CD8-positive, alpha-beta memory T cell (primary cell): ENCODE data around the gene APOA4. TPM values are rescaled to one million over a fixed set of nuclear protein-coding genes. Genes with fewer than 3 reads are reported as not detected.
"Not testable (repeated sequence)": the region's sequence is repeated elsewhere in the genome, so short reads cannot be mapped to it uniquely, and the experiment has no call there.

Experiments used
- CTCF ChIA-PET: fragments of 350-600 bp; sonication (Branson Sonifier 250); formaldehyde crosslinking; loops from one replicate; lab custom pipeline; 2021; ENCODE audit warnings: antibody characterized with exemption; lab: Charles Lee
- POLR2A ChIA-PET: fragments of 350-600 bp; sonication (Branson Sonifier 250); formaldehyde crosslinking; loops from one replicate; lab custom pipeline; 2021; ENCODE audit warnings: antibody characterized with exemption; lab: Charles Lee
- DNase-seq, 5 donors: peaks; one replicate each; pipeline versions ENCODE4 v3.0.0 to v3.0.0-alpha.2; 2020 to 2022; ENCODE audit warnings: mixed read lengths in 1 of 5
- H3K27ac ChIP-seq: one replicate; pipeline ENCODE4 v1.7.0; 2013; ENCODE audit warnings: low read depth, mild to moderate bottlenecking, low read length, moderate library complexity
- H3K27me3 ChIP-seq: 2 replicates; pipeline ENCODE4 v1.7.0; 2013; ENCODE audit warnings: low read length, mild to moderate bottlenecking; ENCODE audit not compliant: insufficient read depth, poor library complexity, severe bottlenecking
- H3K36me3 ChIP-seq: 2 replicates; pipeline ENCODE4 v1.7.0; 2013; ENCODE audit warnings: mild to moderate bottlenecking, low read length, moderate library complexity; ENCODE audit not compliant: insufficient read depth
- H3K4me1 ChIP-seq: 2 replicates; pipeline ENCODE4 v1.7.0; 2013; ENCODE audit warnings: mild to moderate bottlenecking, low read length, moderate library complexity; ENCODE audit not compliant: insufficient read depth
- H3K4me3 ChIP-seq: 2 replicates; pipeline ENCODE4 v1.7.0; 2013; ENCODE audit warnings: mild to moderate bottlenecking, low read length
- H3K9me3 ChIP-seq: 2 replicates; pipeline ENCODE4 v1.7.0; 2013; ENCODE audit warnings: mild to moderate bottlenecking, low read length
- H3K27ac Mint-ChIP-seq, 8 donors: one replicate each; pipeline ENCODE4 v1.8.0; 2020 to 2021; ENCODE audit warnings: mixed read lengths in 8 of 8, mild to moderate bottlenecking in 6 of 8, inconsistent platforms in 3 of 8, moderate library complexity in 3 of 8
- H3K27me3 Mint-ChIP-seq, 2 donors: one replicate each; pipeline ENCODE4 v1.8.0; 2020 to 2021; ENCODE audit warnings: mixed read lengths in 2 of 2, mild to moderate bottlenecking in 1 of 2, moderate library complexity in 1 of 2
- H3K36me3 Mint-ChIP-seq, 3 donors: one replicate each; pipeline ENCODE4 v1.8.0; 2020 to 2021; ENCODE audit warnings: mixed read lengths in 3 of 3, inconsistent platforms in 1 of 3, mild to moderate bottlenecking in 1 of 3
- H3K4me1 Mint-ChIP-seq, 3 donors: one replicate each; pipeline ENCODE4 v1.8.0; 2020 to 2021; ENCODE audit warnings: mixed read lengths in 3 of 3, inconsistent platforms in 1 of 3, mild to moderate bottlenecking in 1 of 3
- H3K4me3 Mint-ChIP-seq, 7 donors: one replicate each; pipeline ENCODE4 v1.8.0; 2020 to 2021; ENCODE audit warnings: mixed read lengths in 7 of 7, mild to moderate bottlenecking in 6 of 7, moderate library complexity in 4 of 7, inconsistent platforms in 2 of 7
- H3K9me3 Mint-ChIP-seq, 5 donors: one replicate each; pipeline ENCODE4 v1.8.0; 2020 to 2022; ENCODE audit warnings: mixed read lengths in 5 of 5, mild to moderate bottlenecking in 3 of 5, moderate library complexity in 2 of 5, inconsistent platforms in 1 of 5
- polyA plus RNA-seq: library from polyadenylated mRNA; unstranded; fragments of 300-500 nt; fragmentation: Illumina TruSeq; gene quantifications from one replicate; pipeline ENCODE4 v1.2.3, GENCODE V29; 2021
- total RNA-seq, 2 experiments: library from RNA; stranded (reverse); gene quantifications; one replicate each; pipeline ENCODE4 v1.2.3, GENCODE V29; 2021

The APOA4 gene
- total and polyA plus RNA-seq, 3 experiments from 2014 or later, result not detected

DNA sequence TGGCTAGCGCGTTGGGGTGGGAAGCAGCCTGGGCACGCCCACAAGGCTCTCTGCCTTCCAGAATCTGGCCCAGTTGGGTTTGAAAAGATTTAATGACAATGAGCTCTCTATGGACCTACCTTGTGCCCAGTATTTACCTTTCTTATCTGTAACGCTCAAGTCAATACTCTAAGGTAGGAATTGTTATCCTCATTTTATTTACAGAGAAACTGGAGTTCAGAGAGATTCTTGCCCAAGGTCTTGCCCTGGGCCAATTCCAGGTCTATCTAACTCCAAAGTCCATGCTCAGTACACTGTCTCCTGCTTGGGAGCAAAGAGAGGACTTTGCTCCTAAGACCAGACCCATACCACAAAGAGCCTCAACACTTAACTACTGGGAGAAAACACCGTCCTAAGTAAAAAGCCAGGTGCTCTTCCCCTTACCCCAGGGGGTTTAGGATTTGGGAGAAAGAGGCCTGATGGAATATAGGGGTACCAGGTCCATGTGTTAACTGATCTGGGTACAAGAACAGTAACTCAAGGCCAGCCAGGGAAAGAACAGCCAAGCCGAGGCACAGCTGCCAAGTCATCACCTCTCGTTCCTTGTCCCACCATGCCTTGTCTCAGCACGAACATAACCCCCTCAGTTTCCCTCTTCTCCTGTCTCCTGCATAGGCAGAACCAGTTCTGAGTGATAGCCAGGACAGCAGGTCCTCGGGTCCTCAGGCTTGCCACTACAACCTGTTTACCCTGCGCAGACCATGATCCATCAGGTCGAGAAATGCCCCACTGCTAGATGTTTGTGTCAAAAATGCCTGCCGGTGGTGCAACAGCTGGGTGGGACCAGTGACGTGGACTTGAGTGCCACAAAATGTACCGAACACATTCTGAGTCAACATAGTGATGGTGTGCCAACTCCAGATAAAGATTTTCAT lies 14.6 kb downstream of the APOA4 start:
- peak overlapping the region in 1 of 8 donors; percentile 2 for H3K27ac Mint-ChIP-seq
- no peak overlapping the region for H3K4me3 Mint-ChIP-seq
- DNase-seq, result no peak
- H3K36me3 ChIP-seq, result no peaks in the 10 kb centered on the region
- no peaks in the 10 kb centered on the region for H3K27me3 ChIP-seq
- H3K27me3 Mint-ChIP-seq, result peaks cover 1 to 14% of the 10 kb centered on the region in 2 donors
- H3K9me3 Mint-ChIP-seq, result no peaks in the 10 kb centered on the region
- ChIA-PET POLR2A (no interaction called here), CTCF (no interaction called here)
- H3K4me1 ChIP-seq, result no peaks in the 10 kb centered on the region
- no peak overlapping the region for H3K27ac ChIP-seq
- H3K4me1 Mint-ChIP-seq, result no peaks in the 10 kb centered on the region
- no peaks in the 10 kb centered on the region for H3K9me3 ChIP-seq
- no peaks in the 10 kb centered on the region for H3K36me3 Mint-ChIP-seq
- H3K4me3 ChIP-seq, result no peak overlapping the region

DNA sequence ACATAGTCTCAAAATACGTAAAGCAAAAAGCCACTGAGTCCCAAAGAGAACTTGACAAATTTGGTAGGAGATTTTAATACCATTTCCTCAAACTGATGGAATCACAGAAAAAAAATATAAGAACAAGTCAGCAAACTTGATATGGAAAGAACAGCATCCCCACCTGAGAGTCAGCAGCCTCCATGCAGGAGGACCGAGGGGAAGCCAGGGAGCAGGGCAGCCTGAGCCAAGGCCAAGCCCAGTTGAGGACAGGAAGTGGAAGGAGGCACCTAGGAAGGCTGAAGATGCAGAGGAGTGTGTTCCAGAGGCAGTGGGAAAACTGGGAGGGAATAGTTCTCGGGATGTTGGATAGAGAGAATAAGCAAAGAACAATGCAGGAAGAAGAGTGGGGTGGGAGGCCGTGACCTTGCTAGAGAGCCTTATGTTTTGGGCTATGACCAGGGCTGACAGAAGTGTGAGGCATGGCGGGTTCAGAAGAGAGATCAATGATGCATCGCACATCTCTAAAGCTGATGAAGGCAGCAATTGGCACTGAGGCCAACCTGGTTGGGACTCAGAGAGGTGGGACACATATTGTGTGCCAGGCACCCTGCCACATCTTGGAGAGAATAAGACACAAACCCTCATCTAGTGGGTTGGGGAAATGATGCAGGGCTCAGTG lies 15.4 kb downstream of the APOA4 start:
- Mint-ChIP-seq H3K27ac (peak overlapping the region in 2 of 8 donors; percentile 58 to 74), H3K4me1 (no peaks in the 10 kb centered on the region), H3K27me3 (peaks cover 1 to 16% of the 10 kb centered on the region in 2 donors), H3K36me3 (no peaks in the 10 kb centered on the region), H3K9me3 (no peaks in the 10 kb centered on the region), H3K4me3 (no peak overlapping the region)
- H3K4me1 ChIP-seq, result no peaks in the 10 kb centered on the region
- H3K27me3 ChIP-seq, result no peaks in the 10 kb centered on the region
- no peak for DNase-seq
- POLR2A ChIA-PET, result no interaction called here
- CTCF ChIA-PET, result no interaction called here
- H3K4me3 ChIP-seq, result no peak overlapping the region
- H3K36me3 ChIP-seq, result no peaks in the 10 kb centered on the region
- H3K27ac ChIP-seq, result no peak overlapping the region
- no peaks in the 10 kb centered on the region for H3K9me3 ChIP-seq

DNA sequence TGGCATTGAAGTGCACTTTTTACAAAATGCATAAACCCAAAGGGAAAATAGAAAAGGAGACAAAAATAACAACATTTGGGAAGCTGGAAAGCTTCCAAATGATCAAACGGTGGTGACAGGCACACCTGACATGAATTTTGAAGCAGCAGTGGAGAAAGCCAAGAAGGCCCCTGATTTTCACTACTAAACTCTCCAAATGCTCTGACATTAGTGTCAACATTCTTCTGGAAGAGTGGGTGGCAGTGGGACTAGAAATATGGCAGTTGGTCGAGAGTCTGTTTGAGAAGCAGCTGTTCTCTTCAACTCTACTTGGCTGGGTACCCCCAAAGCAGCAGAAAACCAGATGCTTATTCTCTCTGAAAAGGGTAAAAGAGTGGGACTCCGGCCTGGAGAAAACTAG lies 19.1 kb downstream of the APOA4 start:
- H3K27ac ChIP-seq, result no peak overlapping the region
- H3K4me3 Mint-ChIP-seq, result no peak overlapping the region
- ChIA-PET CTCF (interaction anchor here (1.2 to 1.7 kb wide), 2 partner anchors 13 to 32 kb away, joined by 3 to 4 read pairs; partner anchors contain the start of gene APOA5), POLR2A (no interaction called here)
- H3K36me3 ChIP-seq, result no peaks in the 10 kb centered on the region
- H3K4me1 Mint-ChIP-seq, result no peaks in the 10 kb centered on the region
- no peaks in the 10 kb centered on the region for H3K9me3 ChIP-seq
- H3K27me3 ChIP-seq, result no peaks in the 10 kb centered on the region
- H3K4me3 ChIP-seq, result no peak overlapping the region
- H3K27ac Mint-ChIP-seq, result peak overlapping the region in 1 of 8 donors; percentile 14
- H3K27me3 Mint-ChIP-seq, result peaks cover 3 to 40% of the 10 kb centered on the region in 2 donors
- DNase-seq, result no peak
- no peaks in the 10 kb centered on the region for H3K9me3 Mint-ChIP-seq
- no peaks in the 10 kb centered on the region for H3K4me1 ChIP-seq
- peaks cover 0 to 1% (median 0%) of the 10 kb centered on the region in 3 donors for H3K36me3 Mint-ChIP-seq

DNA sequence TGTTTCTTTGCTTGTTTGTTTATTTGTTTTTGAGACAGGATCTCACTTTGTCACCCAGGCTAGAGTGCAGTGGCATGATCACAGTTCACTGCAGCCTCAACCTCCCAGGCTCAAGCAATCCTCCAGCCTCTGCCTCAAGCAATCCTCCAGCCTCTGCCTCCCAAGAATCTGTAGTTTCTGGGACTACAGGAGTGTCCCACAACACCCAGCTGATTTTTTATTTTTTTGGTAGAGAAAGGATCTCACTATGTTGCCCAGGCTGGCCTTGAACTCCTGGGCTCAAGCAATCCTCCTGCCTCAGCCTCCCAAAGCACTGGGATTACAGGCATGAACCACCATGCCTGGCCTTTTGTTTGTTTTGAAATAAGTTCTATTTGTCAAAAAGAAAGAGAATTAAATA lies 21.4 kb downstream of the APOA4 start:
- POLR2A ChIA-PET, H3K4me3 Mint-ChIP-seq, H3K27ac ChIP-seq, H3K27me3 ChIP-seq, H3K4me3 ChIP-seq, H3K36me3 ChIP-seq, H3K9me3 ChIP-seq, H3K9me3 Mint-ChIP-seq, H3K4me1 Mint-ChIP-seq, CTCF ChIA-PET, H3K27ac Mint-ChIP-seq, H3K36me3 Mint-ChIP-seq, H3K4me1 ChIP-seq, DNase-seq: not testable (repeated sequence)
- peaks cover 3 to 35% of the 10 kb centered on the region in 2 donors for H3K27me3 Mint-ChIP-seq

DNA sequence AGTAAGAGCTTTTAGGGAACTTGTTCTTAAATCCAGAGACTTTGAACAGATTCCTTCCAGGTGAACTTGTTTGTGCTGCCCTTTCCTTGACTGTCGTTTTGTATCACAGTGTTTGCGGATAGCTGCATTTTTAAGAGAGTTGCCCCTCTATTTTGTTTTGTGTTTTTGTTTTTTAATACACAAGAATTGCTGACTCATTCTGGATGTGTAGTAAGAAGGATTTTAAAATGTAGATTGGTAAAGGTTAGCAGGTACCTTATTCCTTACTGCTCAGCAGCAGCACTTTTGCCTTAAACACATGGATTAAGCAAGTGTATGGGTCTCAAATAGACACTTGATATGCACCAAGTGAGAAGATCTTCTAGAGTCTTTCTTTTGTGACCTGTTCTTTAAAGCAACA lies 22.5 kb downstream of the APOA4 start:
- Histone ChIP-seq H3K4me1 (no peaks in the 10 kb centered on the region), H3K27me3 (no peaks in the 10 kb centered on the region), H3K9me3 (no peaks in the 10 kb centered on the region), H3K36me3 (no peaks in the 10 kb centered on the region), H3K4me3 (no peak overlapping the region), H3K27ac (no peak overlapping the region)
- H3K27ac Mint-ChIP-seq, result no peak overlapping the region
- CTCF ChIA-PET, result interaction anchor here (1.8 to 2.0 kb wide), 2 partner anchors 9 to 35 kb away, joined by 5 to 7 read pairs; partner anchors contain the start of gene APOA5
- DNase-seq, result no peak
- H3K9me3 Mint-ChIP-seq, result no peaks in the 10 kb centered on the region
- H3K36me3 Mint-ChIP-seq, result peaks cover 0 to 1% (median 0%) of the 10 kb centered on the region in 3 donors
- no peaks in the 10 kb centered on the region for H3K4me1 Mint-ChIP-seq
- POLR2A ChIA-PET, result no interaction called here
- H3K27me3 Mint-ChIP-seq, result peaks cover 3 to 35% of the 10 kb centered on the region in 2 donors
- H3K4me3 Mint-ChIP-seq, result no peak overlapping the region

DNA sequence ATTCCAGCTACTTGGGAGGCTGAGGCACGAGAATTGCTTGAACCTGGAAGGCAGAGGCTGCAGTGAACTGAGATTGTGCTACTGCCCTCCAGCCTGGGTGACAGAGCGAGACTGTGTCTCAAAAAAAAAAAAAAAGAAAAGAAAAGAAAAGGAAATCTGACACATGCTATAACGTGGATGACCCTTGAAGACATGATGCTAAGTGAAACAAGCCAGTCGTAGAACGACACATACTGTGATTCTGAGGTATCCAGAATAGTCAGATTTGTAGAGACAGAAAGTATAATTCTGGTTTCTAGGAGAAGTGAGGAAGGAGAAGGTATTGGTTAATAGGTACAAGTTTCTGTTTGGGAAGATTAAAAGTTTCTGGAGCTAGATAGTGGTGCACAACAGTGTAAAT lies 24.7 kb downstream of the APOA4 start:
- Histone ChIP-seq H3K36me3 (no peaks in the 10 kb centered on the region), H3K9me3 (no peaks in the 10 kb centered on the region), H3K27me3 (no peaks in the 10 kb centered on the region), H3K4me3 (no peak overlapping the region), H3K27ac (no peak overlapping the region), H3K4me1 (no peaks in the 10 kb centered on the region)
- Mint-ChIP-seq H3K9me3 (no peaks in the 10 kb centered on the region), H3K4me1 (no peaks in the 10 kb centered on the region), H3K4me3 (no peak overlapping the region), H3K27me3 (peaks cover 4 to 32% of the 10 kb centered on the region in 2 donors), H3K36me3 (peaks cover 0 to 1% (median 0%) of the 10 kb centered on the region in 3 donors), H3K27ac (no peak overlapping the region)
- ChIA-PET CTCF (no interaction called here), POLR2A (interaction anchor here (0.7 kb wide), 1 partner anchor 42 kb away, joined by 3 read pairs; no protein-coding TSS in a partner anchor)
- no peak for DNase-seq

DNA sequence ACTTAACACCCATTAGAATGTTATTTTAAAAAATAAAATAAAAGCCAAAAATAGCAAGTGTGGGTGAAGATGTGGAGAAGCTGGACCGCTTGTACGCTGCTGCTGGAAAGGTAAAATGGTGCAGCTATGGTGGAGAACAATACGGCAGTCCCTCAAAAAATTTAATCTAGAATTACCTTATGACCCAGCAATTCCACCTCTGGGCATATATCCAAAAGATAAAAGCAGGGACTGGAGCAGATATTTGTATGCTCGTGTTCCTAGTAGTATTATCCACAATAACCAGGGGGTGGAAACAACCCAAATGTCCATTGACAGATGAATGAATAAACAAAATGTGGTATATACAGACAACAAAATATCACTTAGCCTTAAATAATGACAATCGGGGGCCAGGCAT lies 25.3 kb downstream of the APOA4 start:
- H3K27me3 ChIP-seq, result no peaks in the 10 kb centered on the region
- Mint-ChIP-seq H3K4me3 (no peak overlapping the region), H3K9me3 (no peaks in the 10 kb centered on the region), H3K36me3 (peaks cover 0 to 1% (median 0%) of the 10 kb centered on the region in 3 donors), H3K4me1 (peaks cover 0 to 1% (median 0%) of the 10 kb centered on the region in 3 donors), H3K27me3 (peaks cover 4 to 31% of the 10 kb centered on the region in 2 donors), H3K27ac (peak overlapping the region in 1 of 8 donors; percentile 26)
- H3K4me3 ChIP-seq, result no peak overlapping the region
- H3K36me3 ChIP-seq, result no peaks in the 10 kb centered on the region
- CTCF ChIA-PET, result no interaction called here
- H3K9me3 ChIP-seq, result no peaks in the 10 kb centered on the region
- POLR2A ChIA-PET, result interaction anchor here (0.7 kb wide), 1 partner anchor 42 kb away, joined by 3 read pairs; no protein-coding TSS in a partner anchor
- no peak for DNase-seq
- H3K4me1 ChIP-seq, result no peaks in the 10 kb centered on the region
- no peak overlapping the region for H3K27ac ChIP-seq

DNA sequence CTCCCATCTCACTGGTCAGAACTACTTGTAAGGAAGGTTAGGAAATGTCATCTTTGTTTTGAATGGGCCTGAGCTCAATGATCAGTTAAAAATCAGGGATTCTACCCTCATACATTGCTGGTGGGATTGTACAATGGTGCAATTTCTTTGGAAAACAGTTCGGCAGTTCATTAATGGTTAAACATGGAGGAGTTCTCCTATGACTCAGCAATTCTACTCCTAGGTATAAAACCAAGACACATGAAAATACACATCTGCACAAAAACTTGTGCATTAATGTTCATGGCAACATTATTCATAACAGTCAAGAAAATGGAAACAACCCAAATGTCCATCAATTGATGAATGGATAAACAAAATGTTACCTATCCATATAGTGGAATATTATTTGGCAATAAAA lies 26.6 kb downstream of the APOA4 start:
- peaks cover 0 to 1% (median 0%) of the 10 kb centered on the region in 3 donors for H3K36me3 Mint-ChIP-seq
- no peak overlapping the region for H3K27ac ChIP-seq
- no peak overlapping the region for H3K4me3 Mint-ChIP-seq
- ChIA-PET CTCF (interaction anchor here (1.5 kb wide), 1 partner anchor 40 kb away, joined by 7 read pairs; no protein-coding TSS in a partner anchor), POLR2A (no interaction called here)
- peaks cover 2% of the 10 kb centered on the region for H3K4me1 ChIP-seq
- H3K4me1 Mint-ChIP-seq, result peaks cover 0 to 1% (median 0%) of the 10 kb centered on the region in 3 donors
- H3K36me3 ChIP-seq, result no peaks in the 10 kb centered on the region
- no peaks in the 10 kb centered on the region for H3K9me3 ChIP-seq
- peaks cover 4 to 24% of the 10 kb centered on the region in 2 donors for H3K27me3 Mint-ChIP-seq
- H3K27ac Mint-ChIP-seq, result no peak overlapping the region
- no peak for DNase-seq
- no peaks in the 10 kb centered on the region for H3K9me3 Mint-ChIP-seq
- H3K4me3 ChIP-seq, result no peak overlapping the region
- no peaks in the 10 kb centered on the region for H3K27me3 ChIP-seq
